Cardiac muscle cell (in vitro differentiated cells and primary cell): ENCODE data around the gene OSBPL3. TPM values are rescaled to one million over a fixed set of nuclear protein-coding genes. Genes with fewer than 3 reads are reported as not detected.

Source experiments
- DNase-seq, 2 donors: peaks; one replicate each; pipeline versions ENCODE4 v3.0.0 to v3.0.0-alpha.2; 2010 to 2017; ENCODE audit warnings: low read depth in 1 of 2, low spot score in 1 of 2
- H3K27ac ChIP-seq: fragments of 200-600 bp; sonication (generic); 2 replicates; pipeline ENCODE4 v1.5.1; 2016
- H3K27me3 ChIP-seq: fragments of 200-600 bp; sonication (generic); 2 replicates; pipeline ENCODE4 v1.6.0; 2016; ENCODE audit warnings: control low read depth
- H3K36me3 ChIP-seq: fragments of 200-600 bp; sonication (generic); 2 replicates; pipeline ENCODE4 v1.5.1; 2016; ENCODE audit warnings: control low read depth
- H3K4me1 ChIP-seq: fragments of 200-600 bp; sonication (generic); 2 replicates; pipeline ENCODE4 v1.8.1; 2017; ENCODE audit warnings: low read depth, mild to moderate bottlenecking, mixed run types
- H3K4me3 ChIP-seq: fragments of 200-600 bp; sonication (generic); 2 replicates; pipeline ENCODE4 v1.5.1; 2016; ENCODE audit warnings: mild to moderate bottlenecking
- H3K9me3 ChIP-seq: fragments of 200-600 bp; sonication (generic); 2 replicates; pipeline ENCODE4 v1.5.1; 2017; ENCODE audit warnings: low read depth, mild to moderate bottlenecking, control low read depth
- polyA plus RNA-seq: library from polyadenylated mRNA; unstranded; fragments of >200 nt; fragmentation: Nextera tagmentation; extraction: Ambion mirVana; gene quantifications from 2 replicates; pipeline ENCODE4 v1.2.1, GENCODE V29; 2016
- total RNA-seq: library from RNA; depleted of rRNA; stranded (reverse); fragments of >200 nt; gene quantifications from 2 replicates; pipeline ENCODE4 v1.2.3, GENCODE V29; 2016
- TF ChIP-seq, protein P1 (sequence below): IDR thresholded peaks from 2 replicates; pipeline ENCODE4 v1.5.1; 2012; ENCODE audit warnings: low read depth, mild to moderate bottlenecking, low read length

The OSBPL3 gene
- total and polyA plus RNA-seq, 2 experiments from 2014 or later: 7.5 to 8.2 TPM

DNA sequence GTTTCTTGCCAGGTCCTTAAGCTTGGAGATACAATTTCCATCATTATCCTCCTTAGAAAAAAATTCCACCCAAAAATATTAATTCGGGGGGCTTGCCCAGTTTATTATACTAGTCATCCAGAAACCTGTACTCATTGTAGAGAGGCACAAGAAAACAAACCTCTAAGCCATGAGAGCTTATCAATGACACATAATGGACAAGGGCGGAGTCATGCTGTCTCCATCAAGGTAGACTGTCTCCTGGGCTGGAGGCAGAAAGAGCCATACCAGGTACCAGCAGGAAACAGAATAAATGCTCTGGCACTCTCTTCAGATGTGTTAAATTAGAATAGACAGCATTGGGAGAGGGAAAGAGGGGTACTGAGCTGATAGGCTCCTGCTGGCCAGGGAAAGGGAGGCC lies 153.0 kb downstream of the OSBPL3 start:
- no peaks in the 10 kb centered on the region for H3K36me3 ChIP-seq
- DNase-seq: no peak
- no peaks in the 10 kb centered on the region for H3K27me3 ChIP-seq
- TF ChIP-seq, protein P1, sequence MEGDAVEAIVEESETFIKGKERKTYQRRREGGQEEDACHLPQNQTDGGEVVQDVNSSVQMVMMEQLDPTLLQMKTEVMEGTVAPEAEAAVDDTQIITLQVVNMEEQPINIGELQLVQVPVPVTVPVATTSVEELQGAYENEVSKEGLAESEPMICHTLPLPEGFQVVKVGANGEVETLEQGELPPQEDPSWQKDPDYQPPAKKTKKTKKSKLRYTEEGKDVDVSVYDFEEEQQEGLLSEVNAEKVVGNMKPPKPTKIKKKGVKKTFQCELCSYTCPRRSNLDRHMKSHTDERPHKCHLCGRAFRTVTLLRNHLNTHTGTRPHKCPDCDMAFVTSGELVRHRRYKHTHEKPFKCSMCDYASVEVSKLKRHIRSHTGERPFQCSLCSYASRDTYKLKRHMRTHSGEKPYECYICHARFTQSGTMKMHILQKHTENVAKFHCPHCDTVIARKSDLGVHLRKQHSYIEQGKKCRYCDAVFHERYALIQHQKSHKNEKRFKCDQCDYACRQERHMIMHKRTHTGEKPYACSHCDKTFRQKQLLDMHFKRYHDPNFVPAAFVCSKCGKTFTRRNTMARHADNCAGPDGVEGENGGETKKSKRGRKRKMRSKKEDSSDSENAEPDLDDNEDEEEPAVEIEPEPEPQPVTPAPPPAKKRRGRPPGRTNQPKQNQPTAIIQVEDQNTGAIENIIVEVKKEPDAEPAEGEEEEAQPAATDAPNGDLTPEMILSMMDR: no peak
- H3K9me3 ChIP-seq: no peaks in the 10 kb centered on the region
- H3K4me1 ChIP-seq: peaks cover 52% of the 10 kb centered on the region
- H3K4me3 ChIP-seq: no peak overlapping the region
- no peak overlapping the region for H3K27ac ChIP-seq

GRCh38 chr7:24826662-24827020 lies 153.3 kb downstream of the OSBPL3 start:
- Histone ChIP-seq H3K9me3 (no peaks in the 10 kb centered on the region), H3K36me3 (no peaks in the 10 kb centered on the region), H3K4me3 (no peak overlapping the region), H3K4me1 (peaks cover 52% of the 10 kb centered on the region), H3K27me3 (no peaks in the 10 kb centered on the region), H3K27ac (no peak overlapping the region)
- TF ChIP-seq, protein P1: no peak
- DNase-seq: no peak

- H3K4me1 ChIP-seq: peaks cover 51% of the 10 kb centered on the region
- no peaks in the 10 kb centered on the region for H3K9me3 ChIP-seq
- H3K27me3 ChIP-seq: no peaks in the 10 kb centered on the region
- no peak overlapping the region for H3K27ac ChIP-seq
- DNase-seq: peak in 1 of 2 donors; percentile 58
- H3K4me3 ChIP-seq: no peak overlapping the region
- TF ChIP-seq, protein P1: no peak
- no peaks in the 10 kb centered on the region for H3K36me3 ChIP-seq
These were observed 153.9 kb downstream of the OSBPL3 start for GRCh38 chr7:24825931-24826661.

- no peak for DNase-seq
- TF ChIP-seq, protein P1: no peak
- no peak overlapping the region for H3K27ac ChIP-seq
- H3K36me3 ChIP-seq: no peaks in the 10 kb centered on the region
- no peaks in the 10 kb centered on the region for H3K27me3 ChIP-seq
- H3K4me3 ChIP-seq: no peak overlapping the region
- no peaks in the 10 kb centered on the region for H3K9me3 ChIP-seq
- H3K4me1 ChIP-seq: peaks cover 52% of the 10 kb centered on the region
These were observed 154.6 kb downstream of the OSBPL3 start for GRCh38 chr7:24825381-24825794.

DNA sequence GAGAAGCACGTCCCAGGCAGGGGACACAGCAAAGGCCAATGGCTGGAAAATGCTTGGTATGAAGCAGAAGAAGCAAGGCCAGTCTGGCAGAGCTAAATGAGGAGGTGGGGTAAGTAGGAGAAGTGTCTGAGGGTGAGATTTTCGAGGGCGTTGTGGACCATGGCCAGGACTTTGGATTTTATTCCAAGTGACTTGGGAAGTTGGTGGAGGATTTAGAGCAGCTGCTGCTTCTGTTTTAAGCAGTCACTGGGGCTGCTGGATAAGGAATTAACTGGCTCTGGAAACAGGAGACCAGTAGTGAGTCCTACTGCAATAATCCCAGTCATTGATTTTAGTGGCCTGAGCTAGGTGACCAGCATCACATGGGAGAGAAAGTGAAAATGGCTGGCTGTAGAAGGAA lies 155.1 kb downstream of the OSBPL3 start:
- Histone ChIP-seq H3K9me3 (no peaks in the 10 kb centered on the region), H3K4me3 (no peak overlapping the region), H3K36me3 (no peaks in the 10 kb centered on the region), H3K27me3 (no peaks in the 10 kb centered on the region), H3K27ac (peak overlapping the region; percentile 23), H3K4me1 (peaks cover 49% of the 10 kb centered on the region)
- no peak for DNase-seq
- TF ChIP-seq, protein P1: no peak
